WTC11 (cell line): ENCODE data around the gene ADAM11. TPM values are rescaled to one million over a fixed set of nuclear protein-coding genes. Genes with fewer than 3 reads are reported as not detected.

ENCODE experiments used
- ATAC-seq: fragments of 200-7000 bp; cut with Tn5 transposase; 2 replicates; pipeline ENCODE4 v1.10.0; 2021; ENCODE audit warnings: mild to moderate bottlenecking, moderate library complexity
- CTCF ChIA-PET: fragments of 300-600 bp; sonication (Branson Sonifier 250); formaldehyde crosslinking; loops from one replicate; lab custom pipeline; 2021; ENCODE audit warnings: antibody characterized with exemption; lab: Charles Lee
- POLR2A ChIA-PET: fragments of 350-600 bp; sonication (Branson Sonifier 250); formaldehyde crosslinking; loops from one replicate; lab custom pipeline; 2021; ENCODE audit warnings: antibody characterized with exemption; lab: Charles Lee
- DNase-seq: peaks from one replicate; pipeline ENCODE4 v3.0.0; 2021; ENCODE audit warnings: low spot score
- H3K27ac Mint-ChIP-seq: 2 replicates; pipeline ENCODE4 v1.8.0; 2021; ENCODE audit warnings: mixed read lengths
- H3K27me3 Mint-ChIP-seq: 2 replicates; pipeline ENCODE4 v1.8.0; 2021; ENCODE audit warnings: low read depth, mild to moderate bottlenecking, moderate library complexity, mixed read lengths
- H3K36me3 Mint-ChIP-seq: 2 replicates; pipeline ENCODE4 v1.8.0; 2021; ENCODE audit warnings: mixed read lengths
- H3K4me1 Mint-ChIP-seq: 2 replicates; pipeline ENCODE4 v1.8.0; 2022; ENCODE audit warnings: mixed read lengths
- H3K4me3 Mint-ChIP-seq: 2 replicates; pipeline ENCODE4 v1.8.0; 2021; ENCODE audit warnings: mild to moderate bottlenecking, moderate library complexity, mixed read lengths
- H3K9me3 Mint-ChIP-seq: 2 replicates; pipeline ENCODE4 v1.8.0; 2021; ENCODE audit warnings: mixed read lengths
- ARID4B ChIP-seq: sonication (generic); formaldehyde crosslinking; IDR thresholded peaks from 2 replicates; pipeline ENCODE4 v1.8.0; 2023; ENCODE audit warnings: missing genetic modification reagents, mild to moderate bottlenecking, borderline replicate concordance
- E2F4 ChIP-seq: sonication (generic); formaldehyde crosslinking; IDR thresholded peaks from 2 replicates; pipeline ENCODE4 v1.8.1; 2022; ENCODE audit warnings: low read depth, mild to moderate bottlenecking, moderate library complexity, missing genetic modification reagents, borderline replicate concordance
- EMX1 ChIP-seq: fragments of 250-450 bp; sonication (Bioruptor Pico); IDR thresholded peaks from 2 replicates; pipeline ENCODE4 v1.8.0; 2021; ENCODE audit warnings: mild to moderate bottlenecking
- FOXJ3 ChIP-seq: sonication (generic); formaldehyde crosslinking; IDR thresholded peaks from 2 replicates; pipeline ENCODE4 v1.9.0; 2021; ENCODE audit warnings: missing genetic modification reagents, mild to moderate bottlenecking, borderline replicate concordance
- GRHL2 ChIP-seq: fragments of 250-450 bp; sonication (Bioruptor Pico); IDR thresholded peaks from 2 replicates; pipeline ENCODE4 v1.8.0; 2022; ENCODE audit warnings: mild to moderate bottlenecking, moderate library complexity; ENCODE audit not compliant: insufficient replicate concordance, severe bottlenecking
- IRF1 ChIP-seq: sonication (generic); formaldehyde crosslinking; IDR thresholded peaks from 2 replicates; pipeline ENCODE4 v1.8.0; 2023; ENCODE audit warnings: missing genetic modification reagents
- IRF2 ChIP-seq: sonication (generic); formaldehyde crosslinking; IDR thresholded peaks from 2 replicates; pipeline ENCODE4 v1.8.0; 2022; ENCODE audit warnings: low read depth, missing genetic modification reagents, borderline replicate concordance
- MLX ChIP-seq: sonication (generic); formaldehyde crosslinking; IDR thresholded peaks from 2 replicates; pipeline ENCODE4 v1.8.1; 2023; ENCODE audit warnings: mild to moderate bottlenecking, missing genetic modification reagents, moderate library complexity
- MYBL2 ChIP-seq: sonication (generic); formaldehyde crosslinking; IDR thresholded peaks from 2 replicates; pipeline ENCODE4 v1.8.1; 2023; ENCODE audit warnings: mild to moderate bottlenecking, moderate library complexity, missing genetic modification reagents
- PRDM15 ChIP-seq: sonication (generic); formaldehyde crosslinking; IDR thresholded peaks from 2 replicates; pipeline ENCODE4 v1.8.0; 2022; ENCODE audit warnings: missing genetic modification reagents
- RELA ChIP-seq: sonication (generic); formaldehyde crosslinking; IDR thresholded peaks from 2 replicates; pipeline ENCODE4 v1.8.1; 2022; ENCODE audit warnings: missing genetic modification reagents, mild to moderate bottlenecking, borderline replicate concordance
- RORB ChIP-seq: fragments of 250-450 bp; sonication (Bioruptor Pico); IDR thresholded peaks from 2 replicates; pipeline ENCODE4 v1.9.0; 2021; ENCODE audit warnings: mild to moderate bottlenecking
- SP1 ChIP-seq: sonication (generic); formaldehyde crosslinking; conservative IDR thresholded peaks from 2 replicates; pipeline ENCODE4 v1.8.1; 2022; ENCODE audit warnings: missing genetic modification reagents
- TEAD4 ChIP-seq: sonication (generic); formaldehyde crosslinking; IDR thresholded peaks from 2 replicates; pipeline ENCODE4 v1.8.0; 2022; ENCODE audit warnings: mild to moderate bottlenecking, missing genetic modification reagents
- ZNF121 ChIP-seq: sonication (generic); formaldehyde crosslinking; IDR thresholded peaks from 2 replicates; pipeline ENCODE4 v1.8.0; 2023; ENCODE audit warnings: missing genetic modification reagents
- ZNF232 ChIP-seq: sonication (generic); formaldehyde crosslinking; IDR thresholded peaks from 2 replicates; pipeline ENCODE4 v1.8.0; 2022; ENCODE audit warnings: mild to moderate bottlenecking, missing genetic modification reagents
- ZNF396 ChIP-seq: fragments of 250-450 bp; sonication (Bioruptor Pico); IDR thresholded peaks from 2 replicates; pipeline ENCODE4 v1.8.0; 2021; ENCODE audit warnings: mild to moderate bottlenecking, moderate library complexity, borderline replicate concordance
- ZSCAN18 ChIP-seq: fragments of 250-450 bp; sonication (Bioruptor Pico); IDR thresholded peaks from 2 replicates; pipeline ENCODE4 v2.1.2; 2022; ENCODE audit warnings: mild to moderate bottlenecking, moderate library complexity
- total RNA-seq: library from RNA; stranded (reverse); gene quantifications from 3 replicates; pipeline ENCODE4 v1.2.3, GENCODE V29; 2021

ADAM11 gene
- total RNA-seq, 1 experiment from 2014 or later, result 3.0 TPM

GRCh38 chr17:44751806-44752205 is 7.0 kb upstream of the ADAM11 start (continued):
- TF ChIP-seq PRDM15 (CRISPR knock-in tag), result no peak
- no peak for TF ChIP-seq EMX1
- TF ChIP-seq FOXJ3, result no peak

- ChIA-PET CTCF (interaction anchor here (0.6 to 2.4 kb wide), 5 partner anchors 10 to 1444 kb away, joined by 3 to 10 read pairs (median 4); no protein-coding TSS in a partner anchor), POLR2A (no interaction called here)
- H3K4me1 Mint-ChIP-seq, result no peaks in the 10 kb centered on the region; the same call in 1 of the 2 replicates
- no peak for TF ChIP-seq IRF2 (CRISPR knock-in tag)
- no peak for TF ChIP-seq ARID4B (CRISPR knock-in tag)
- no peak for TF ChIP-seq RORB (CRISPR knock-in tag)
- TF ChIP-seq E2F4, result no peak
- no peak for TF ChIP-seq EMX1
- TF ChIP-seq SP1 (CRISPR knock-in tag), result no peak
- no peak for TF ChIP-seq FOXJ3
- TF ChIP-seq ZNF396, result no peak
- TF ChIP-seq ZNF232 (CRISPR knock-in tag), result no peak
- no peak for TF ChIP-seq RELA (CRISPR knock-in tag)
- TF ChIP-seq MLX (CRISPR knock-in tag), result no peak
- no peak for TF ChIP-seq ZSCAN18 (CRISPR knock-in tag)
- TF ChIP-seq GRHL2, result no peak
- no peak for TF ChIP-seq ZNF121 (CRISPR knock-in tag)
- no peak for TF ChIP-seq MYBL2
- TF ChIP-seq TEAD4, result no peak
- TF ChIP-seq IRF1 (CRISPR knock-in tag), result no peak
- ATAC-seq (no peak), DNase-seq (no peak)
- H3K27ac Mint-ChIP-seq, result no peak overlapping the region; the same call in 1 of the 2 replicates
- H3K27me3 Mint-ChIP-seq, result peaks cover 39% of the 10 kb centered on the region
- H3K9me3 Mint-ChIP-seq, result peaks cover 3% of the 10 kb centered on the region; the same call in 1 of the 2 replicates
- peaks cover 13% of the 10 kb centered on the region for H3K36me3 Mint-ChIP-seq
- H3K4me3 Mint-ChIP-seq, result no peak overlapping the region
Measured at GRCh38 chr17:44752953-44753861, 5.6 kb upstream of the ADAM11 start.
